Dermis blood vessel endothelial cell (primary cell): ENCODE results near the gene PRR35. TPM values are rescaled to one million over a fixed set of nuclear protein-coding genes. Genes with fewer than 3 reads are reported as not detected.

Source experiments
- DNase-seq: peaks from one replicate; pipeline ENCODE4 v3.0.0; 2010
- total RNA-seq: library from RNA; depleted of rRNA; stranded (reverse); fragments of >200 nt; gene quantifications from 2 replicates; pipeline ENCODE4 v1.2.3, GENCODE V29; 2014

PRR35 gene
- total RNA-seq, 1 donor from 2014 or later: not detected

GRCh38 chr16:528111-529011 is 31.8 kb upstream of the PRR35 start:
- peak; percentile 62 for DNase-seq

GRCh38 chr16:529012-529575 is 31.1 kb upstream of the PRR35 start:
- DNase-seq: no peak

GRCh38 chr16:530111-530817 is 29.9 kb upstream of the PRR35 start:
- no peak for DNase-seq

- no peak for DNase-seq
Observed at GRCh38 chr16:531494-532125, 28.6 kb upstream of the PRR35 start.

GRCh38 chr16:533391-534123 is 26.6 kb upstream of the PRR35 start:
- DNase-seq: no peak

- DNase-seq: no peak
Observed at GRCh38 chr16:534135-534534, 26.1 kb upstream of the PRR35 start.

GRCh38 chr16:534856-535445 is 25.2 kb upstream of the PRR35 start:
- no peak for DNase-seq

GRCh38 chr16:535446-536405 is 24.5 kb upstream of the PRR35 start:
- DNase-seq: no peak

- DNase-seq: no peak
Observed at GRCh38 chr16:536746-537145, 23.4 kb upstream of the PRR35 start.

- no peak for DNase-seq
Observed at GRCh38 chr16:537415-538335, 22.5 kb upstream of the PRR35 start.

GRCh38 chr16:539901-540530 is 20.2 kb upstream of the PRR35 start:
- DNase-seq: peak; percentile 30

- no peak for DNase-seq
Observed at GRCh38 chr16:540645-541340, 19.4 kb upstream of the PRR35 start.

GRCh38 chr16:543301-544164 is 16.7 kb upstream of the PRR35 start:
- no peak for DNase-seq

GRCh38 chr16:544517-544916 is 15.7 kb upstream of the PRR35 start:
- no peak for DNase-seq

GRCh38 chr16:546909-547770 is 13.1 kb upstream of the PRR35 start:
- peak; percentile 46 for DNase-seq

GRCh38 chr16:548586-548985 is 11.6 kb upstream of the PRR35 start:
- no peak for DNase-seq
